ENCODE measurements around the gene MEI4. TPM values are rescaled to one million over a fixed set of nuclear protein-coding genes. Genes with fewer than 3 reads are reported as not detected.

The MEI4 gene
- total RNA-seq, 1 donor from 2014 or later = not detected

DNA sequence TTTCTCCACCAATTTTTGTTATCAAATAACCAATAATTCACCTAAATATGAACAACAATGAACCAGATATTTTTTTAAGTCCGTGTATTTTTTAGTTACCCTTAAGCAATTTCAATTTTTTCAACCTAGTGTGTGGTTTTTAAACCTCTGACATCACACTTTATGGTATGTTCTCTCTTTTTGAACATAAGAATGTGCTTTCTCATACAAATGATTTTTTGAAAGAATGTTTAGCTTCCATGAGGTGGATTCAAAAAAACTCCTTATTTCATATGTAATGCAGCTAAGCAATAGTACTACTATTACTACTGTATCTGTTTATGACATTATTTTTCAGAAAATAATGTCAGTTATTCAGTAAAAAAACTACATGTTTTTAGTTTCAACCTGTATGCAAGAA lies 19.4 kb upstream of the MEI4 start:
- Histone ChIP-seq H3K27ac (no peak overlapping the region), H3K27me3 (no peaks in the 10 kb centered on the region), H3K36me3 (no peaks in the 10 kb centered on the region), H3K9me3 (no peaks in the 10 kb centered on the region), H3K4me3 (no peak overlapping the region), H3K4me1 (no peaks in the 10 kb centered on the region)
- DNase-seq (ENCODE audit: extremely low spot score in 2 of 2) = no peak
- intact Hi-C loops (cut with DNase I) = no loop called here
- TF ChIP-seq, protein P1, sequence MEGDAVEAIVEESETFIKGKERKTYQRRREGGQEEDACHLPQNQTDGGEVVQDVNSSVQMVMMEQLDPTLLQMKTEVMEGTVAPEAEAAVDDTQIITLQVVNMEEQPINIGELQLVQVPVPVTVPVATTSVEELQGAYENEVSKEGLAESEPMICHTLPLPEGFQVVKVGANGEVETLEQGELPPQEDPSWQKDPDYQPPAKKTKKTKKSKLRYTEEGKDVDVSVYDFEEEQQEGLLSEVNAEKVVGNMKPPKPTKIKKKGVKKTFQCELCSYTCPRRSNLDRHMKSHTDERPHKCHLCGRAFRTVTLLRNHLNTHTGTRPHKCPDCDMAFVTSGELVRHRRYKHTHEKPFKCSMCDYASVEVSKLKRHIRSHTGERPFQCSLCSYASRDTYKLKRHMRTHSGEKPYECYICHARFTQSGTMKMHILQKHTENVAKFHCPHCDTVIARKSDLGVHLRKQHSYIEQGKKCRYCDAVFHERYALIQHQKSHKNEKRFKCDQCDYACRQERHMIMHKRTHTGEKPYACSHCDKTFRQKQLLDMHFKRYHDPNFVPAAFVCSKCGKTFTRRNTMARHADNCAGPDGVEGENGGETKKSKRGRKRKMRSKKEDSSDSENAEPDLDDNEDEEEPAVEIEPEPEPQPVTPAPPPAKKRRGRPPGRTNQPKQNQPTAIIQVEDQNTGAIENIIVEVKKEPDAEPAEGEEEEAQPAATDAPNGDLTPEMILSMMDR (IDR thresholded peaks at IDR 0.05) = no peak
- TF ChIP-seq POLR2A (IDR thresholded peaks at IDR 0.05) = no peak
- TF ChIP-seq POLR2AphosphoS5 (IDR thresholded peaks at IDR 0.05; ENCODE audit: insufficient read depth in 1 of 2, low read depth in 1 of 2) = no peak

DNA sequence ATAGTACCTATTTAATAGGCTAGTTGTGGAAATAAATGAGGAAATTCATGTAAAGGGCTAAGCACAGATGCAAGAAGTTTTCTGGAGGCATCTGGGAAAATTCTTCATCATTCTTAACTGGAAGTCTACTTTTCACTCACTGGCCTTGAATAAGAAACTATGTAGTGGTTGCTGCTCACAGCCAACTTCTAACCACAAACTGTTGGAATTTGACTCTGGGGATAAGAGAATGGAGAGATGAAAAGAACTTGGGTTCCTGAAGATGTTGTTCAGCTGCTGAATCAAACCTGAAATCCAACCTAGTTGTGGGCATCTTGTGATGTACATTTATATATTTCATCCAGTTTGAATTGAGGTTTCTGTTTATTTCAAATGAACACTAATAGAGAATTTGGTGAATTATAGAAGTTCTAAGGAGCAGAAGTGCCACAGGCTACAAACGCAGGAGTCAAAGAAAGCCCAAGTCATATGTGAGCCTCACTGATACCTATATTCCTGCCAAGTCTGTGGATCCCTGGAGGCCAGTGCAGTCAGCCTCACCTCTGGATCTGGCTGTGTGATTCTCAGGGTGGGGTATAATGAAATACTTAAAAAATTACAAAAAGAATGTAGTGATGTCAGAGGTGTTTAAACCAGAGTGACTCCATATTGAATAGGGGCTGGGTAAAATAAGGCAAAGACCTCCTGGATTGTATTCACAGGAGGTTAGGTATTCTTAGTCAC lies 18.7 kb upstream of the MEI4 start:
- H3K27ac ChIP-seq = no peak overlapping the region
- DNase-seq (ENCODE audit: extremely low spot score in 2 of 2) = no peak
- H3K9me3 ChIP-seq = no peaks in the 10 kb centered on the region
- H3K36me3 ChIP-seq = no peaks in the 10 kb centered on the region
- intact Hi-C loops (cut with DNase I) = no loop called here
- H3K4me3 ChIP-seq = no peak overlapping the region
- no peaks in the 10 kb centered on the region for H3K27me3 ChIP-seq
- H3K4me1 ChIP-seq = no peaks in the 10 kb centered on the region
- TF ChIP-seq, protein P1 (IDR thresholded peaks at IDR 0.05) = no peak
- TF ChIP-seq POLR2AphosphoS5 (IDR thresholded peaks at IDR 0.05; ENCODE audit: insufficient read depth in 1 of 2, low read depth in 1 of 2) (no peak), POLR2A (IDR thresholded peaks at IDR 0.05) (no peak)

DNA sequence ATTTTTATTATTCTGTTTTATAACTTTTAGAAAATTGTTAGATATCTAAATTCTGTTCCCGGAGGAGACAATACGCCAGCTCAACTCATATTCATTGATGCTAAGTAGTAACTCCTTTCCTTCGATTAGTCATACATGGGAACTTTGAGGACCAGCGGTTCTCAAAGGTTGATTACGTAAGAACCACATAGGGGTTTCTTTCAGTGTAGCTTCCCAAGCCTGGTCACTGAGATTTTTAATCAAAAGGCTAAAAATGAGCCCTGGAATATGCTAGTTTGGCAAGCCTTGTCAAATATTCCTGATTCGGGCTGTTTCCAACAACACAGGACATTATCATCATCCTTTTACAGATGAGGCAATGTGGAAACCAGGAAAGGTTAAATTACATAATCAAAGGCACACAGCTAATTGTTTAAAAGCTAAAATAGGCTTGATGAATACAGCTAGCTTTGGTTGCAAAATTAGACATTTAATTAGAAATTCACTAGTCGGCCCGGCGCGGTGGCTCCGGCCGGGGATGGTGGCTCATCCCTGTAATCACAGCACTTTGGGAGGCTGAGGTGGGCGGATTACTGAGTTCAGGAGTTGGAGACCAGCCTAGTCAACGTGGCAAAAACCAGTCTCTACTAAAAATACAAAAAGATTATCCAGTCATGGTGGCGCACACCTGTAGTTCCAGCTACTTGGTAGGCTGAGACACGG lies 14.6 kb upstream of the MEI4 start:
- H3K27ac ChIP-seq = no peak overlapping the region
- DNase-seq (ENCODE audit: extremely low spot score in 2 of 2) = no peak
- no peak overlapping the region for H3K4me3 ChIP-seq
- H3K36me3 ChIP-seq = no peaks in the 10 kb centered on the region
- H3K4me1 ChIP-seq = no peaks in the 10 kb centered on the region
- no peaks in the 10 kb centered on the region for H3K27me3 ChIP-seq
- intact Hi-C loops (cut with DNase I) = no loop called here
- H3K9me3 ChIP-seq = no peaks in the 10 kb centered on the region
- TF ChIP-seq, protein P1 (IDR thresholded peaks at IDR 0.05) = no peak
- TF ChIP-seq POLR2AphosphoS5 (IDR thresholded peaks at IDR 0.05; ENCODE audit: insufficient read depth in 1 of 2, low read depth in 1 of 2) (no peak), POLR2A (IDR thresholded peaks at IDR 0.05) (no peak)

DNA sequence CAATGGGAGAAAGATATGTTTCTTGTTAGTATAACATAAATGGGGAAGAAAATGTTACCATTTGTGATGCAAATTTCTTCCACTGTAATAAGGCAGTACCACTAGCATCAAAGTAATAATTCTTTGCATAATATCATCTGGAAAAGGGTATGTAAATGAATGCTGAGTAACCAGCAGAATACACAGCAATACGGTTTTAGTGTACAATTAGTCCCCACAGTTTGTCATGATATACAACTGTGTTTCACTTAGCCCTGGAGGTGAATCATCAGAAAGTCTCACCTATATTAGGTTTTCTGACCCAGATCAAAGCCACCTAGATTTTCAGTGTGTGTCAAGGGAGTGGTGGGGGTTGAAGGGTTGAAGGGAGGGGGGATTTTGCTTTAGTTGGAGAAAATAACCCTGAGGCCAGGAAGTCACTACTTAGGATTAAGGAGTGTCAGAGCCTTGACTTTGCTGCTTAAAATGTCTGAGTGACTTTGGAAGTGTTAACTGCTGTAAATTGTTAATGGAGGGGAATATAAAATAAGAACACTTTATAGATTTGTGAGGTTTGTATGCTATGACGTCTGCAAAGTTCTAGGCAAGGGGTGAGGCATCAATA lies 8.6 kb upstream of the MEI4 start:
- intact Hi-C loops (cut with DNase I) = no loop called here
- H3K27ac ChIP-seq = no peak overlapping the region
- H3K4me1 ChIP-seq = no peaks in the 10 kb centered on the region
- no peaks in the 10 kb centered on the region for H3K9me3 ChIP-seq
- DNase-seq (ENCODE audit: extremely low spot score in 2 of 2) = no peak
- H3K4me3 ChIP-seq = no peak overlapping the region
- H3K27me3 ChIP-seq = no peaks in the 10 kb centered on the region
- H3K36me3 ChIP-seq = no peaks in the 10 kb centered on the region
- TF ChIP-seq, protein P1 (IDR thresholded peaks at IDR 0.05) = no peak
- no peak for TF ChIP-seq POLR2A (IDR thresholded peaks at IDR 0.05)
- TF ChIP-seq POLR2AphosphoS5 (IDR thresholded peaks at IDR 0.05; ENCODE audit: insufficient read depth in 1 of 2, low read depth in 1 of 2) = no peak
